Colonic mucosa (tissue), 4 donors: ENCODE measurements around the gene CDCP1. TPM values are rescaled to one million over a fixed set of nuclear protein-coding genes. Genes with fewer than 3 reads are reported as not detected.

Source experiments
- DNase-seq: peaks from one replicate; pipeline ENCODE4 v3.0.0-alpha.2; 2020
- H3K27ac ChIP-seq: fragments of 200-600 bp; one replicate; pipeline ENCODE4 v1.8.0; 2021
- H3K27me3 ChIP-seq: fragments of 200-600 bp; one replicate; pipeline ENCODE4 v1.8.0; 2021
- H3K36me3 ChIP-seq: fragments of 200-600 bp; one replicate; pipeline ENCODE4 v1.8.0; 2021
- H3K4me1 ChIP-seq: fragments of 200-600 bp; one replicate; pipeline ENCODE4 v1.8.0; 2021; ENCODE audit warnings: mild to moderate bottlenecking
- H3K4me3 ChIP-seq: fragments of 200-600 bp; one replicate; pipeline ENCODE4 v1.8.0; 2021
- H3K9ac ChIP-seq, 2 donors: one replicate each; pipeline ENCODE4 v1.7.0; 2013; ENCODE audit warnings: control low read depth in 2 of 2, low read depth in 2 of 2, low read length in 2 of 2
- H3K9me3 ChIP-seq: fragments of 200-600 bp; one replicate; pipeline ENCODE4 v1.8.0; 2021
- intact Hi-C: fragments of 100-400 bp; cut with DNase I; formaldehyde crosslinking; loops from one replicate; pipeline ENCODE4 v1.14.1; 2022
- total RNA-seq, 2 donors: library from RNA; stranded (reverse); fragmentation: NEBNext Ultra II Directional in 1 of 2; extraction: Animal tissue kit (Norgen Biotek cat#: 25700) in 1 of 2; gene quantifications; one replicate each; pipeline ENCODE4 v1.2.1, GENCODE V29; 2021
- TF ChIP-seq, protein P1 (sequence below): fragments of 200-600 bp; IDR thresholded peaks from one replicate; pipeline ENCODE4 v1.8.0; 2022; ENCODE audit warnings: antibody characterized with exemption, mild to moderate bottlenecking
- donor health status: healthy.
- donor health status: DM: no; HTN: no; CAD: no.
- donor health status: DM: no; HTN: no; CAD: no.

Gene CDCP1
- total RNA-seq, 2 donors from 2014 or later, result 84.5 to 107 TPM

DNA sequence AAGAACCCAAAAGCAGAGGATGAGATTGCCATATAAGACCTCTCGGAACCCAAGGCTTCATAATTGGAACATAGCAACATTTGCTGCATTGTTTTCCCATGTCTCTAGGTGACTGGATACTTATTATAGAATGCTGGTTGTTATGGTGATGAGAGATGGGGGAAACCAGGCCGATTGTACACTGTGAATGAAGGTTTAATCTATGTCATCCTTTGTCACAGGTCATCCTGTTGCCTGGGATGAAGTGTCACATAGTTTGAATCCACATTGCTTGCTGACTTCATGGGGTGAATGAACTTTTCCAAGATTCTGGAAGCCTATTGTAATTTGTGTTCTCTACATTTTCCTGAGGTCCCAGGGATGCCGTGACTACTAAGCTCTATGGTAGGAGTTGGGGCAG lies 78.2 kb downstream of the CDCP1 start:
- intact Hi-C loops, result no loop called here
- peak overlapping the region; percentile 74 for H3K27ac ChIP-seq

DNA sequence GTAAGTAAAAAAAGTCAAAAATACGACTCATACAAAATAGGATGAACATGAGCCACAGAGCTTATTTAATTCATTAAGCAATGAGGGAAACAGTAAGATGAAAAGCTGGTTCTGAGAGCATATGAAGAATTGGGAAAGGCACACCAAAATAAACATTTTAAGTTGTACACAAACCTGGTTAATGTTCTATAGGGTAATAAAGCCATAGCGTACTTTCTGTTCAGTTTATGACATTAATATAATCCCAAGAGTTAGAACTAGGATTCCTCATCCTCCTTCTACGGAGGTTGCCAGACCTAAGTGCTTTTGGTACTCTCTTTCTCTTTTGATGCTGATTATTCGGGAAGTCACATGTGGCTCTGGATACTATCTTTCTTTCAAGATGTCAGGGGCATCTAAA lies 78.7 kb downstream of the CDCP1 start:
- peak overlapping the region; percentile 74 for H3K27ac ChIP-seq
- no peak for DNase-seq
- no peak overlapping the region for H3K4me3 ChIP-seq
- H3K27me3 ChIP-seq, result no peaks in the 10 kb centered on the region
- H3K36me3 ChIP-seq, result no peaks in the 10 kb centered on the region
- TF ChIP-seq, protein P1, sequence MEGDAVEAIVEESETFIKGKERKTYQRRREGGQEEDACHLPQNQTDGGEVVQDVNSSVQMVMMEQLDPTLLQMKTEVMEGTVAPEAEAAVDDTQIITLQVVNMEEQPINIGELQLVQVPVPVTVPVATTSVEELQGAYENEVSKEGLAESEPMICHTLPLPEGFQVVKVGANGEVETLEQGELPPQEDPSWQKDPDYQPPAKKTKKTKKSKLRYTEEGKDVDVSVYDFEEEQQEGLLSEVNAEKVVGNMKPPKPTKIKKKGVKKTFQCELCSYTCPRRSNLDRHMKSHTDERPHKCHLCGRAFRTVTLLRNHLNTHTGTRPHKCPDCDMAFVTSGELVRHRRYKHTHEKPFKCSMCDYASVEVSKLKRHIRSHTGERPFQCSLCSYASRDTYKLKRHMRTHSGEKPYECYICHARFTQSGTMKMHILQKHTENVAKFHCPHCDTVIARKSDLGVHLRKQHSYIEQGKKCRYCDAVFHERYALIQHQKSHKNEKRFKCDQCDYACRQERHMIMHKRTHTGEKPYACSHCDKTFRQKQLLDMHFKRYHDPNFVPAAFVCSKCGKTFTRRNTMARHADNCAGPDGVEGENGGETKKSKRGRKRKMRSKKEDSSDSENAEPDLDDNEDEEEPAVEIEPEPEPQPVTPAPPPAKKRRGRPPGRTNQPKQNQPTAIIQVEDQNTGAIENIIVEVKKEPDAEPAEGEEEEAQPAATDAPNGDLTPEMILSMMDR, result no peak
- H3K4me1 ChIP-seq, result peaks cover 12% of the 10 kb centered on the region
- no peaks in the 10 kb centered on the region for H3K9me3 ChIP-seq
- intact Hi-C loops, result no loop called here
- H3K9ac ChIP-seq, result no peak overlapping the region

More for the DNA sequence above, 78.2 kb downstream of the CDCP1 start:
- no peaks in the 10 kb centered on the region for H3K9me3 ChIP-seq
- TF ChIP-seq, protein P1, result no peak
- H3K27me3 ChIP-seq, result no peaks in the 10 kb centered on the region
- peaks cover 12% of the 10 kb centered on the region for H3K4me1 ChIP-seq
- no peak for DNase-seq
- H3K4me3 ChIP-seq, result no peak overlapping the region
- no peak overlapping the region for H3K9ac ChIP-seq
- H3K36me3 ChIP-seq, result no peaks in the 10 kb centered on the region

DNA sequence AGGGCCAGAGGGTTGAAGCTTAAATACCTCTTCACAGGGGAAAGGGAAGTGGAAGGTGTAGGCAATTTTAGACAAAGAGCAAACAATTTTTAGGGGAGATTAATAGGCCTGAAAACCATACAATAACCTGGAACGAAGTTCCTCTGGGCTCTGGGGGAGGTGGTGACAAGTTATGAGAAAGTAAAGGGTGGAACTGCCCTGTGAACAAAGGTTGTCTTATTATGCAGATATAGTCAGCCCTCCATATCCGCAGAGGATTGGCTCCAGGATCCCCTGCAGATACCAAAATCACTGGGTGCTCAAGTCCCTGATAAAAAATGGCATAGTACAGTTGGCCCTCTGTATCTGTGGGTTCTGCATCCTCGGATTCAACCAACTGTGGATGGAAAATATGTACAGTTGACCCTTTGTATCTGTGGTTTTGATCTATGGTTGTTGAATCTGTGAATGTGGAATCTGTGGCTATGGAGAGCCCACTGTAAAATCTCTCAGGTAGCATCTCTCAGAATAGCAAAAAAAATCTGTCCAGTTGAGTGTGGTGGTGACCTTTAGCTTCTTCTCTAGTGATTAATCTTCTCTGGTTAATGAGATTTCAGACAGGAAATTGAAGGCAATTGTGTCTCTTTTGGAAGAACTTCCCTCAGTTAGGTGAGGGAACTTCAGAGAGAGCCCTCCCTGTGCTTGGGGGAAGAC lies 79.9 kb downstream of the CDCP1 start:
- H3K27me3 ChIP-seq, result no peaks in the 10 kb centered on the region
- peak overlapping the region; percentile 74 for H3K27ac ChIP-seq
- no peak overlapping the region for H3K4me3 ChIP-seq
- H3K4me1 ChIP-seq, result peaks cover 12% of the 10 kb centered on the region
- no peaks in the 10 kb centered on the region for H3K36me3 ChIP-seq
- H3K9ac ChIP-seq, result no peak overlapping the region
- peak; percentile 42 for DNase-seq
- TF ChIP-seq, protein P1, result no peak
- intact Hi-C loops, result no loop called here
- H3K9me3 ChIP-seq, result no peaks in the 10 kb centered on the region

DNA sequence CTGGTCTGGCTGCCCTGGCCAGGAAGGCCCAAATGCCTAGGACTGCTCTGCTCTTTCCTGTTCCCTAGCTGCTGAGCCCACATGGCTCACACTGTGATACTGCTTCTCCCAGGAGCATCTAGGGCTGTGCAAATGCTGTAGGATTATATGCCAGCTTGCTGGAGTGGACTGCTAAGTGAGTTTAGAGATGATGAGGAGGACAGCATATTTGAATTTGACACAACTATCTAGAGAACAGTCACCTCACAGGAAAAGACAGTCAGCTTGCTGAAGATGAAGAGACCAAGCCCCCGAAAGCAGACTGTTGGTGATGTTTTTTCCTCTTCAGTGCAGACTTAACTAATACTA lies 80.8 kb downstream of the CDCP1 start:
- Histone ChIP-seq H3K4me3 (no peak overlapping the region), H3K4me1 (peaks cover 12% of the 10 kb centered on the region), H3K27ac (peak overlapping the region; percentile 74), H3K9me3 (no peaks in the 10 kb centered on the region), H3K9ac (no peak overlapping the region), H3K27me3 (no peaks in the 10 kb centered on the region), H3K36me3 (no peaks in the 10 kb centered on the region)
- TF ChIP-seq, protein P1, result no peak
- intact Hi-C loops, result no loop called here
- DNase-seq, result no peak

DNA sequence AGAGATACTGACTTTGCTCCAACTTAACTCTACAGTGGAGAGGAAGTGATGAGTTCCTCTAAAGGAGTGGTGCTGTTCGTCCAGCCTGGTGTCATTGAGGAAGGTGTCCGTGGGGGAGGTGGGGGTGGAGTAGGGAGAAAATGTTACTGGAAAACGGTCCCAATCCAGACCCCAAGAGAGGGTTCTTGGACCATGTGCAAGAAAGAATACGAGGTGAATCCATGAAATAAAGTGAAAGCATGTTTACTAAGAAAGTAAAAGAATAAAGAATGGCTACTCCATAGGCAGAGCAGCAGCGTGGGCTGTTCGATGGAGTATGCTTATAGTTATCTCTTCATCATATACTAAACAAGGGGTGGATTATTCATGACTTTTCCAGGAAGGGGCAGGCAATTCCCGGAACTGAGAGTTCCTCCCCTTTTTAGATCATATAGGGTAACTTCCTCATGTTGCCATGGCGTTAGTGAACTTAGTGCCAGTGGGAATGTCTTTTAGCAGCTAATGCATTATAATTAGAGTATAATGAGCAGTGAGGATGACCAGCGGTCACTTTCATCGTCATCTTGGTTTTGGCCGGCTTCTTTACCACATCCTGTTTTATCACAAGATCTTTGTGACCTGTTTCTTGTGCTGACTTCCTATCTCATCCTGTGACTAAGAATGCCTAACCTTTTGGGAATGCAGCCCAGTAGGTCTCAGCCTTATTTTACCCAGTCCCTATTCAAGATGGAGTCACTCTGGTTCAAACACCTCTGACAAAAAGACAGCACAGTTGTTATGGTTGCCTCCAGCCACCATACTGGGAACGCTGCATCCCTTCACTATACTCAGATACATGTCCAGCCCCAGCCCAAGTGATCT lies 81.4 kb downstream of the CDCP1 start:
- Histone ChIP-seq H3K36me3 (no peaks in the 10 kb centered on the region), H3K27ac (peak overlapping the region; percentile 74), H3K4me3 (no peak overlapping the region), H3K4me1 (peaks cover 12% of the 10 kb centered on the region), H3K9ac (no peak overlapping the region), H3K27me3 (no peaks in the 10 kb centered on the region), H3K9me3 (no peaks in the 10 kb centered on the region)
- intact Hi-C loops, result no loop called here
- peak; percentile 38 for DNase-seq
- TF ChIP-seq, protein P1, result no peak
